Upper lobe of left lung (tissue), 6 donors: ENCODE data around the gene DIP2C. TPM values are rescaled to one million over a fixed set of nuclear protein-coding genes. Genes with fewer than 3 reads are reported as not detected.
A peak's percentile ranks its signal among the peaks of the same experiment; 100 is the strongest.
"Not testable (repeated sequence)": the region's sequence is repeated elsewhere in the genome, so short reads cannot be mapped to it uniquely, and the experiment has no call there.

Experiments used
- ATAC-seq, 2 donors: fragments of 200-7000 bp; cut with Tn5 transposase; one replicate each; pipeline ENCODE4 v1.9.1; 2022; ENCODE audit warnings: mild to moderate bottlenecking in 2 of 2, moderate library complexity in 2 of 2; ENCODE audit not compliant: low FRiP score in 2 of 2
- DNase-seq, 2 donors: peaks; one replicate each; pipeline ENCODE4 v3.0.0-alpha.2; 2019 to 2020
- H3K27ac ChIP-seq, 4 donors: fragments of 200-600 bp; sonication (generic); one replicate each; pipeline ENCODE4 v1.5.1; 2016 to 2019
- H3K27me3 ChIP-seq, 4 donors: fragments of 200-600 bp; sonication (generic); one replicate each; pipeline ENCODE4 v1.5.1; 2017 to 2019
- H3K36me3 ChIP-seq, 4 donors: fragments of 200-600 bp; sonication (generic); one replicate each; pipeline ENCODE4 v1.5.1; 2016 to 2019
- H3K4me1 ChIP-seq, 4 donors: fragments of 200-600 bp; sonication (generic); one replicate each; pipeline ENCODE4 v1.5.1; 2018 to 2019
- H3K4me3 ChIP-seq, 4 donors: fragments of 200-600 bp; sonication (generic); one replicate each; pipeline ENCODE4 v1.5.1; 2017 to 2019; ENCODE audit warnings: mild to moderate bottlenecking in 2 of 4, moderate library complexity in 1 of 4
- H3K9me3 ChIP-seq, 4 donors: fragments of 200-600 bp; sonication (generic); one replicate each; pipeline ENCODE4 v1.5.1; 2018 to 2019
- CTCF ChIP-seq, 6 experiments: fragments of 450-650 bp in 4 of 6; fragments of 200-600 bp in 2 of 6; sonication (generic) in 2 of 6; IDR thresholded peaks; one replicate each; pipeline ENCODE4 v1.5.1; 2016 to 2019; ENCODE audit warnings: antibody characterized with exemption in 6 of 6
- EP300 ChIP-seq, 4 donors: sonication (generic); formaldehyde crosslinking; IDR thresholded peaks; one replicate each; pipeline ENCODE4 v1.5.1; 2017; ENCODE audit warnings: antibody characterized with exemption in 4 of 4, control low read depth in 2 of 4
- POLR2A ChIP-seq, 4 donors: fragments of 450-650 bp; IDR thresholded peaks; one replicate each; pipeline ENCODE4 v1.5.1; 2016 to 2017; ENCODE audit warnings: antibody characterized with exemption in 4 of 4, mild to moderate bottlenecking in 2 of 4
- POLR2AphosphoS5 ChIP-seq, 2 donors: sonication (generic); formaldehyde crosslinking; IDR thresholded peaks; one replicate each; pipeline ENCODE4 v1.5.1; 2017; ENCODE audit warnings: antibody characterized with exemption in 2 of 2
- WGBS, 2 donors: methylation state at CpG; one replicate each; pipeline ENCODE4 v1.1.5; 2017 to 2018; 5-methylcytosine and 5-hydroxymethylcytosine counted together
- total RNA-seq, 6 donors: library from RNA; depleted of rRNA in 4 of 6; stranded (reverse); fragments of >200 nt in 4 of 6; gene quantifications; one replicate each; pipeline versions ENCODE4 v1.1.0 to v1.2.1, GENCODE V29; 2016 to 2021
- donor health status: DM: no; HTN: no; CAD: no; lungs with moderate emphysema.
- donor health status: DM: no; HTN: yes; CAD: no; lungs with severe emphysema.

DIP2C gene
- total RNA-seq, 6 donors from 2014 or later = 11.6 to 32.5 (median 14.7) TPM

- WGBS, 2 donors = 84% methylated on average over 7 to 9 of the region's 9 CpGs
- peak in 1 of 2 donors; percentile 13 for DNase-seq
- H3K36me3 ChIP-seq = no peaks in the 10 kb centered on the region
- H3K4me1 ChIP-seq = no peaks in the 10 kb centered on the region
- no peaks in the 10 kb centered on the region for H3K9me3 ChIP-seq
- no peak overlapping the region for H3K27ac ChIP-seq
- ATAC-seq = no peak
- no peak for TF ChIP-seq CTCF (IDR thresholded peaks at IDR 0.05)
- no peak for TF ChIP-seq POLR2A (IDR thresholded peaks at IDR 0.05)
- TF ChIP-seq POLR2AphosphoS5 (IDR thresholded peaks at IDR 0.05) = no peak
- TF ChIP-seq EP300 (IDR thresholded peaks at IDR 0.05) = no peak
- H3K4me3 ChIP-seq = no peak overlapping the region
- H3K27me3 ChIP-seq = no peaks in the 10 kb centered on the region
Observed at GRCh38 chr10:535051-535450, 154.4 kb downstream of the DIP2C start.

GRCh38 chr10:534047-534566 lies 155.4 kb downstream of the DIP2C start:
- no peaks in the 10 kb centered on the region for H3K36me3 ChIP-seq
- H3K27me3 ChIP-seq = no peaks in the 10 kb centered on the region
- no peaks in the 10 kb centered on the region for H3K4me1 ChIP-seq
- H3K9me3 ChIP-seq = no peaks in the 10 kb centered on the region
- no peak overlapping the region for H3K27ac ChIP-seq
- 85 to 86% methylated on average over 14 of the region's 14 CpGs for WGBS, 2 donors
- H3K4me3 ChIP-seq = no peak overlapping the region
- DNase-seq = peak in 1 of 2 donors; percentile 12
- no peak for ATAC-seq
- TF ChIP-seq CTCF (IDR thresholded peaks at IDR 0.05) (no peak), POLR2AphosphoS5 (IDR thresholded peaks at IDR 0.05) (no peak), EP300 (IDR thresholded peaks at IDR 0.05) (no peak), POLR2A (IDR thresholded peaks at IDR 0.05) (no peak)

DNA sequence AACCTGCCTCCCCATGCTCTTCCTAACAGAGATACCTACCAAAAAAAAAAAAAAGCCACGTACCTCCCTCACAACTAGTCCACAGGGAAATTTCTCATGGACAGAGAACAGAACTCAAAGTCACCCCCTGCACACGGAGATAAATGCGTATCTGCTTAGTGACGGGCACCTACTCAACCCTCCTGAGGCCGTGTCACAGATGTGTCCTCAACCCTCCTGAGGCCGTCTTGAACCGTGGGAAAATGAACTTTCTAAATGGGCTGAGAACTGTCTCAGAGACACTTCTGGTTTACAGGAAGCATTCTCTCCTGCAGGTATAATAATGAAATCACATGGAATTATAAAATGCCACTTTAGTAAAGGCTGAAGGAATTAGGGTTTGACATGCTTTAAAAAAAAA lies 155.9 kb downstream of the DIP2C start:
- TF ChIP-seq EP300 (IDR thresholded peaks at IDR 0.05) = no peak
- TF ChIP-seq POLR2AphosphoS5 (IDR thresholded peaks at IDR 0.05) = no peak
- no peak for TF ChIP-seq CTCF (IDR thresholded peaks at IDR 0.05)
- TF ChIP-seq POLR2A (IDR thresholded peaks at IDR 0.05) = no peak
- 84 to 95% methylated on average over 7 of the region's 7 CpGs for WGBS, 2 donors
- no peak for ATAC-seq
- DNase-seq = peak in 1 of 2 donors; percentile 6
- Histone ChIP-seq H3K36me3 (no peaks in the 10 kb centered on the region), H3K9me3 (no peaks in the 10 kb centered on the region), H3K27me3 (no peaks in the 10 kb centered on the region), H3K4me3 (no peak overlapping the region), H3K27ac (no peak overlapping the region), H3K4me1 (no peaks in the 10 kb centered on the region)

GRCh38 chr10:533186-533585 lies 156.3 kb downstream of the DIP2C start:
- Histone ChIP-seq H3K4me3 (no peak overlapping the region), H3K4me1 (no peaks in the 10 kb centered on the region), H3K9me3 (no peaks in the 10 kb centered on the region), H3K27me3 (no peaks in the 10 kb centered on the region), H3K27ac (no peak overlapping the region), H3K36me3 (no peaks in the 10 kb centered on the region)
- ATAC-seq = no peak
- 79 to 80% methylated on average over 7 of the region's 7 CpGs for WGBS, 2 donors
- TF ChIP-seq CTCF (IDR thresholded peaks at IDR 0.05) (no peak), POLR2AphosphoS5 (IDR thresholded peaks at IDR 0.05) (no peak), EP300 (IDR thresholded peaks at IDR 0.05) (no peak), POLR2A (IDR thresholded peaks at IDR 0.05) (no peak)
- DNase-seq = no peak

- not testable (repeated sequence) for ATAC-seq, H3K36me3 ChIP-seq, H3K4me3 ChIP-seq, H3K9me3 ChIP-seq, H3K27me3 ChIP-seq, H3K27ac ChIP-seq, DNase-seq, H3K4me1 ChIP-seq
- 73 to 91% methylated on average over 2 of the region's 2 CpGs for WGBS, 2 donors
Observed at GRCh38 chr10:532331-532730, 157.1 kb downstream of the DIP2C start.
